ENCODE data around the gene ZNF710.

ZNF710 gene

GRCh38 chr15:90042356-90042755, 41.2 kb downstream of the ZNF710 start:
- DNase-seq = no peak

- DNase-seq = no peak
These were observed 41.8 kb downstream of the ZNF710 start for GRCh38 chr15:90042766-90043529.

GRCh38 chr15:90043530-90044010, 42.4 kb downstream of the ZNF710 start:
- DNase-seq = no peak

GRCh38 chr15:90044191-90044590, 43.1 kb downstream of the ZNF710 start:
- DNase-seq = no peak

GRCh38 chr15:90044916-90045371, 43.8 kb downstream of the ZNF710 start:
- no peak for DNase-seq

- DNase-seq = no peak
These were observed 45.2 kb downstream of the ZNF710 start for GRCh38 chr15:90046289-90046688.

- no peak for DNase-seq
These were observed 45.8 kb downstream of the ZNF710 start for GRCh38 chr15:90046911-90047392.

GRCh38 chr15:90047956-90048575, 46.9 kb downstream of the ZNF710 start:
- peak in 1 of 2 experiments; percentile 40 for DNase-seq

- DNase-seq = no peak
These were observed 47.9 kb downstream of the ZNF710 start for GRCh38 chr15:90049030-90049429.

- no peak for DNase-seq
These were observed 48.8 kb downstream of the ZNF710 start for GRCh38 chr15:90049666-90050604.

GRCh38 chr15:90051874-90052273, 50.8 kb downstream of the ZNF710 start:
- DNase-seq = no peak

- no peak for DNase-seq
These were observed 52.8 kb downstream of the ZNF710 start for GRCh38 chr15:90053685-90054466.

GRCh38 chr15:90054618-90055097, 53.5 kb downstream of the ZNF710 start:
- DNase-seq = no peak

- no peak for DNase-seq
These were observed 54.1 kb downstream of the ZNF710 start for GRCh38 chr15:90055182-90055581.

GRCh38 chr15:90056529-90056928, 55.4 kb downstream of the ZNF710 start:
- DNase-seq = no peak

GRCh38 chr15:90058308-90058707, 57.2 kb downstream of the ZNF710 start:
- DNase-seq = no peak

GRCh38 chr15:90058775-90059174, 57.7 kb downstream of the ZNF710 start:
- no peak for DNase-seq

GRCh38 chr15:90059208-90059985, 58.3 kb downstream of the ZNF710 start:
- DNase-seq = no peak

- DNase-seq = no peak
These were observed 59.7 kb downstream of the ZNF710 start for GRCh38 chr15:90060797-90061196.

GRCh38 chr15:90062023-90062442, 60.9 kb downstream of the ZNF710 start:
- DNase-seq = no peak

- no peak for DNase-seq
These were observed 61.4 kb downstream of the ZNF710 start for GRCh38 chr15:90062462-90062932.

Data from NCI-H446 (cell line).